Stimulated activated CD8-positive, alpha-beta memory T cell treated with anti-CD3 and anti-CD28 coated beads, Interleukin-2, amount 100 ng/mL, for 48 hours (primary cell): ENCODE measurements around the gene MINK1.
"Not testable (repeated sequence)": the region's sequence is repeated elsewhere in the genome, so short reads cannot be mapped to it uniquely, and the experiment has no call there.

Experiments used
- DNase-seq, 2 donors: peaks; one replicate each; pipeline ENCODE4 v3.0.0-alpha.2; 2020; ENCODE audit warnings: low read depth in 2 of 2

MINK1 gene

GRCh38 chr17:4846635-4847390 is 13.7 kb downstream of the MINK1 start:
- DNase-seq: no peak

GRCh38 chr17:4849011-4849536 is 15.9 kb downstream of the MINK1 start:
- DNase-seq: no peak

GRCh38 chr17:4850246-4850645 is 17.1 kb downstream of the MINK1 start:
- DNase-seq: no peak

GRCh38 chr17:4851084-4851483 is 17.9 kb downstream of the MINK1 start:
- DNase-seq: no peak

- DNase-seq: no peak
Observed at GRCh38 chr17:4852567-4853207, 19.5 kb downstream of the MINK1 start.

GRCh38 chr17:4853208-4853671 is 20.1 kb downstream of the MINK1 start:
- DNase-seq: no peak

GRCh38 chr17:4854111-4854681 is 21.1 kb downstream of the MINK1 start:
- no peak for DNase-seq

GRCh38 chr17:4856271-4856936 is 23.3 kb downstream of the MINK1 start:
- DNase-seq: no peak

GRCh38 chr17:4856937-4857314 is 23.8 kb downstream of the MINK1 start:
- no peak for DNase-seq

- not testable (repeated sequence) for DNase-seq
Observed at GRCh38 chr17:4857347-4857746, 24.2 kb downstream of the MINK1 start.

GRCh38 chr17:4858068-4858881 is 25.1 kb downstream of the MINK1 start:
- DNase-seq: no peak

- no peak for DNase-seq
Observed at GRCh38 chr17:4858882-4859260, 25.7 kb downstream of the MINK1 start.

- no peak for DNase-seq
Observed at GRCh38 chr17:4859816-4860625, 26.9 kb downstream of the MINK1 start.

- no peak for DNase-seq
Observed at GRCh38 chr17:4860651-4861050, 27.5 kb downstream of the MINK1 start.

- no peak for DNase-seq
Observed at GRCh38 chr17:4861052-4861451, 27.9 kb downstream of the MINK1 start.

GRCh38 chr17:4862720-4863119 is 29.6 kb downstream of the MINK1 start:
- no peak for DNase-seq

- DNase-seq: no peak
Observed at GRCh38 chr17:4863321-4863720, 30.2 kb downstream of the MINK1 start.

- not testable (repeated sequence) for DNase-seq
Observed at GRCh38 chr17:4867535-4867934, 34.4 kb downstream of the MINK1 start.

GRCh38 chr17:4869058-4869998 is 36.2 kb downstream of the MINK1 start:
- not testable (repeated sequence) for DNase-seq
